GM19468 (cell line): ENCODE results near the gene ZNF334.

ENCODE experiments used
- ATAC-seq: cut with Tn5 transposase; IDR thresholded peaks from one replicate; pipeline ENCODE4 v1.9.1; 2021; ENCODE audit warnings: mild to moderate bottlenecking, moderate library complexity, moderate number of reproducible peaks; ENCODE audit not compliant: unreplicated experiment; ENCODE audit errors: extremely low read depth

The ZNF334 gene

GRCh38 chr20:46491354-46491753 is 22.0 kb downstream of the ZNF334 start:
- ATAC-seq = no peak

DNA sequence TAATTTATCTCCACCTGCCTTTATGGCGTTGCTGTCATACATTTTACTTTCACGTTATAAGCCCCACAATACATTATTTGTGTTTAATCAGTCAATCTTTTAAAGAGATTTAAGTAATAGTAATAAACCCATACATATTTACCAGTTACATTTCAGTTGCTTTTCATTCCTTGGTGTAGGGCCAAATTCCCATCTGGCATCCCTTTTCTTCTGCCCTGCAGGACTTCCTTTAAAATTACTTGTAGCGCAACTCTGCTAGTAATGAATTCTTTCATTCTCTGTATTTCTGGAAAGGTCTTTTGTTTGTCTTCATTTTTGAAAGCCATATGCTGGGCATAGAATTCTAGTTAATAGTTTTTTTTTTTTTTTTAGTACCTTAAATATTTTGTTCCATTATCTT is 24.9 kb downstream of the ZNF334 start:
- no peak for ATAC-seq

- no peak for ATAC-seq
Measured at GRCh38 chr20:46487628-46488027, 25.7 kb downstream of the ZNF334 start.

GRCh38 chr20:46485431-46485830 is 27.9 kb downstream of the ZNF334 start:
- ATAC-seq = no peak

DNA sequence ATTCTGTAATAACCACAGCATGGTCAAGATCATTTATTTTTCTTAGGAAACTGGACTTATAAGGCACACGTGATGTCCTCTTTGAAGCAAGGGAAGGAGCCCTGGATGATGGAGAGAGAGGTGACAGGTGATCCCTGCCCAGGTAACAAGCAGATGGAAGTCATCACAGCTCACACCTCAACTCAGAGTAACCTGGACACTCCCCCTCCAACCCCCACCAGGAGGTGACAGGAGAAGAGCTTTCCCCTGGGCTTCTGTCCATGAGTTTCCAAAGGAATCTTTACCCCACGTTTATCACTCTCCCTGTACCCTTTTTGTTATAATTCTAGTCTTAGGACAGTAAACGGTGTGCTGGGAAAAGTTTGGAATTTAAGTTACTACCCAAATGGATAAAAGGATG is 28.4 kb downstream of the ZNF334 start:
- no peak for ATAC-seq

- ATAC-seq = no peak
Measured at GRCh38 chr20:46483879-46484278, 29.5 kb downstream of the ZNF334 start.

- no peak for ATAC-seq
Measured at GRCh38 chr20:46482864-46483263, 30.5 kb downstream of the ZNF334 start.

GRCh38 chr20:46477640-46478039 is 35.7 kb downstream of the ZNF334 start:
- ATAC-seq = no peak

GRCh38 chr20:46477225-46477624 is 36.1 kb downstream of the ZNF334 start:
- no peak for ATAC-seq

- ATAC-seq = no peak
Measured at GRCh38 chr20:46468508-46468907, 44.9 kb downstream of the ZNF334 start.

DNA sequence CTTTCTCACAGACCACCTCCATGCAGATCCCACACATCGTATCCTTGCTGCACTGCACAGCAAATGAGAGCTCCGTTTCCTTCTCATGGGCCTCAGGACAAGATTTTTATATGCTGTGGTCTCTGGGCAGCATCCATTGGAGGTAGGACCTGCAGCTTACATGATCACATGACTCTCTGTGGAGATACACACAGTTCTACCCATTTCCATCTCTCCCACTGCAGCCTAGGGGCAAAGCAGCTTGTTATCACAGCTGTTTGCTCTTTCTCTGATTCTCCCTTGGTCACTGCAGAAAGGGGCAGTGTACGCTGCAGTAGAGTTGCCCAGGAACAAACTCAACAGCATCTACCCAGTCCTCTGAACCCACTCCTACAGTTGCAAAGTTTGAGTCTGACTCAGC is 48.9 kb downstream of the ZNF334 start:
- no peak for ATAC-seq

DNA sequence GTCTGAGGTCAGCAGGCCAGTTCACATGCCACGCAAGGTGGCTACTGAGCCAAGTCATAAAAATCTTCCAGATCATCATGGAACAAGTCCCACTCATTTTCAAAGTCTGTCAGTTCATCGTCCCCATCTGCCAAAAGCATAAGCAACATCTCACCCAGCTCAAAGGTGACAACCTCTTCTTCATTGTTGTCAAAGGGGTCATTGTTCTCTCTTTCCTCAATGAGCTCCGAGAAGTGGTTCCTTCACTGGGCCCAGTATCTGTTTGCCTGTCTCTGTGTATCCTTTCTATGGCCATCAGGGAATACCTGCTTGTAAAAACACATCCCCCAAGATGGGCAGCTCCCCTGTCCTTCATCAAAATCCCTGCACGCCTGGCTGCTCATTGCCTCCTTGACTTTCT is 49.5 kb downstream of the ZNF334 start:
- ATAC-seq = no peak

- no peak for ATAC-seq
Measured at GRCh38 chr20:46461808-46462207, 51.6 kb downstream of the ZNF334 start.

GRCh38 chr20:46458866-46459750 is 54.3 kb downstream of the ZNF334 start:
- ATAC-seq = no peak

DNA sequence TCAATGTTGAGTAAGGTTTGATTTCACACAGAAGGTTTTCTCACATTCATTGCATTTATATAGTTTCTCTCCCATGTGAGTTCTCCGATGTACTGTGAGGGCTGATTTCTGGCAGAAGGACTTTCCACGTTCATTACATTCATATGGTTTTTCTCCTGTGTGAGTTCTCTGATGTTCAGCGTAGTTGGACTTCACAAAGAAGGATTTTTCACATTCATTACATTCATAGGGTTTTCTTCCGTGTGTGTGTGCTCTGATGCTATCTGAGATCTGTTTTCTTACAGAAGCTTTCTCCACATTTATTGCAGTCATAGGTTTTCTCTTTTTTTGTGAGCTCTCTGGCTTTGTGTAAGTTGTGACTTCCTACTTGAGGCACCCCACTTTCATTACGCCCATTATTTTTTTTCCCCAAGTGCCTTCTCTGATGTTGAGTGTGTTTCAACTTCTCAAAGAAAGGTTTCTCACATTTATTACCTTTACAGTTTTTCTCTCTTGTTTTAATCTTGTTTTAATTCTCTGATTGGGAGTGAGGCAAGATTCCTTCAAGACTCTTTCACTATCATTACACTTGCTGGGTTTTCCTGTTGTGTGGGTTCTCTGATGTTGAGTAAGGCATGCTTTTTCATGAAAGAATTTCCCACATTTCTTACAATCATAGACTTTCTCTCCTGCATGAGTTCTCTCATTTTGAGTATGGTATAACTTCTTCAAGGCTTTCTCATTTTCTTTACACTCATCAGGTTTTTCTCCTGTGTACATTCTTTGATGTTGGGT is 56.9 kb downstream of the ZNF334 start:
- no peak for ATAC-seq

DNA sequence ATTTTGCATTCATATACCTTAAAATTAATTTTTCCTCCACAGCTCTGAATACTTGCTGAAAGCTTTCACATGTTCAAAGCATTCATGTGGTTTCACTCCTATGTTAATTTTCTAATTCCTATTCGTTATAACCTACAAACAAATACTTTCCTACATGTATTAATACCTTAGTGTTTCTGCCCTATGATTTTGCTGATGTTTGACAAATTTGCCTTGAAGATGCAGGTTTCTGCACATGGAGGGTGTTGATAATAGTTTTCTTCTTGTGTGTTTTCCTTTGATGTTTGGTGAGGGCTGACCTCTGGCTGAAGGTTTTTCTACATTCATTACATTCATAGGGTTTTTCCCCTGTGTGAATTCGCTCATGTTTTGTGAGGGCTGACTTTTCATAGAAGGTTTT is 57.6 kb downstream of the ZNF334 start:
- ATAC-seq = no peak
